Endothelial cell of hepatic sinusoid (primary cell): ENCODE data around the gene SWSAP1.
"Not testable (repeated sequence)": the region's sequence is repeated elsewhere in the genome, so short reads cannot be mapped to it uniquely, and the experiment has no call there.

ENCODE experiments used
- in situ Hi-C: cut with HindIII; loops from 2 replicates; pipeline ENCODE4 v1.10.0; 2017; ENCODE audit warnings: low sequenced_read_pairs

The SWSAP1 gene, protein sequence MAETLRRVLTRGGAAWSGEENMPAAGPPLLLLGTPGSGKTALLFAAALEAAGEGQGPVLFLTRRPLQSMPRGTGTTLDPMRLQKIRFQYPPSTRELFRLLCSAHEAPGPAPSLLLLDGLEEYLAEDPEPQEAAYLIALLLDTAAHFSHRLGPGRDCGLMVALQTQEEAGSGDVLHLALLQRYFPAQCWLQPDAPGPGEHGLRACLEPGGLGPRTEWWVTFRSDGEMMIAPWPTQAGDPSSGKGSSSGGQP

DNA sequence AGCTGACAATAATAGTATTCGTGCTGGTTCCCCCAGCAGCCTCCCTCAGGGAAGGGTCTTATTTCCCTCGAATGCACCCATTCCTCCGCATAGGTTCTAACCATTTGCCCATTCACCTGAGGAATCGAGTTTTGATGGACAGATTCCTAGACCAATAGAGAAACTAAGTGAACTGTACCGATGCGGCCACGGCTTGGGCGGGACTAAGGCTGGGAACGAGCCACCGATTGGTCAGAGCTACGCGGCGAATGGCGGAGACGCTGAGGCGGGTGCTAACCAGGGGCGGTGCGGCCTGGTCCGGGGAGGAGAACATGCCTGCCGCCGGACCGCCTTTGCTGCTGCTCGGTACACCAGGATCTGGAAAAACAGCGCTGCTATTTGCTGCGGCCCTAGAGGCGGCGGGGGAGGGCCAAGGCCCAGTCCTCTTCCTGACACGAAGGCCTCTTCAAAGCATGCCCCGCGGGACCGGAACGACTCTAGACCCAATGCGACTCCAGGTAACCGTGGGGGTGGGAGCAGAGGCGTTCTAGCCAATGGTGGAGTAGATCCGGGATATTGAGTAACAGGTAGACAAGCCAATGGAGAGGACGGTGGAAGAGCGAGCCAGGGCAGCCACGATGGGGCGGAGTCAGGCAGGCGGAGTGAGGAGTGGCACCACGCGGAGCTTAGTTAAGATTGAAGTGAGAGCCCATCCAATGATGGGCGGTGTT, at the start of gene SWSAP1:
SWSAP1 (plus strand) TSS at position 234 of the 710 bp plus-strand sequence; CDS start at position 249, 15 bp downstream.
- in situ Hi-C loops, result no loop called here

DNA sequence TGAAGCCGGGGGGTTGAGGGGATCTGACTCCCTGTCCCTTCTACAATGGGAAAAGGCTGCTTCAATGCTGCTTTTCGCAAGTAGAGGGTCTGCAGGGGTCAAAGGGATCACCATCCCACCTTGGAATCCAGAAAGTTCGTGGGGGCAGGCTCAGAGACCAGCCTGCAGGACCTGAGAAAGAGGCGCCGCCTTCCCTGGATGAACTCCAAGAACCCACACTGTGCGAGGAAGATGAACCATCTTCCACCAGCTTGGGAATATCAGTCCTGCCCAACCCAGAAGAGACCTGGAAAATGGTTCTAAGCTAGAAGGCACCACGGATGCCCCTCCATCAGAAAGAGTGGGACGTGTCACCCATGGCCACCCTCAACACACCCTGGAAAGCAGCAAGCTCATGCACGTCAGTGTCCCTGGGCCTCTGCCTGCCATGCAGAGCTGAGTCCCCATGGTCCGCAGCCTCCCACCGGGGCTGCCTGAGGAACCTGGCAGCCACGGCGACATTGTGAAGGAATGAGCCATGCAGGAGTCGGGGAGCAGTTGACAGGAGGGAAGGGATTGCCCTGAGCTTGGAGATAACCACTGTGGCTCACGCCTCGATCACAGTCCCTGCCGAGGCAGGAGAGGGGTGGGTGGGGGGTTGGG, 49.6 kb upstream of the SWSAP1 start:
- in situ Hi-C loops, result loop anchor here (25.0 kb wide), 1 partner anchor 237 kb away; the partner anchor contains the start of gene ELOF1

DNA sequence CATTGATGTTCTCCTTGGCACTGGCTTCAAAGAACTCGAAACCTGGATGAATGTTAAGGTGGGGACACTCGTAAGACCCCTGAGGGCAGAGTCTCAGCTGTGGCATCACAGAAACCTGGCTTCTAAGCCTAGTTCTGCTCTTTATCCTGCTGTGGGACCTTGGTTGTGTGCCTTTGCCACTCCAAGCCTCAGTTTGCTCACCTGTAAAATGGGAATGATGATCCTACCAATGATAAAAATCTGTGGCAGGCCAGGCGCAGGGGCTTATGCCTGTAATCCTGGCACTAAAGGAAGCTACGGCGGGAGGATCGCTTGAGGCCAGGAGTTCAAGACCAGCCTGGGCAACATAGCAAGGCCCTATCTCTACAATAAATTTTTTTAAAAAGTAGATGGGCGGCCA, 48.9 kb upstream of the SWSAP1 start:
- in situ Hi-C loops, result no loop called here

DNA sequence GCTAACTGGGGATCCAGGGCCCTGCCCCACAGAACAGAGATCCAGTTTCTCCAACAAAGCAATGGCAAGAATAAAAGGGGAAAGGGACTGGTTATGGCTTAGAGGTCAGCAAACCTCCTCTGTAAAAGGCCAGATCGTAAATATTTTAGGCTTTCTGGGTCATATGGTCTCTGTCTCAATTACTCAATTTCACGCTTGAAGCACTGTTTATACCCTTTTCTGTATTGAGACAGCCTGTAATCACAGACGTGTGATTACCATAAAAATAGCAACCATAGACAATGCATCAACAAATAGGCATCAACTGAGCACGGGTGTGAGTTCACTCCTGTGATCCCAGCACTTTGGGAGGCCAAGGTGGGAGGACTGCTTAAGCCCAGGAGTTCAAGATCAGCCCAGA, 44.3 kb upstream of the SWSAP1 start:
- in situ Hi-C loops, result no loop called here

DNA sequence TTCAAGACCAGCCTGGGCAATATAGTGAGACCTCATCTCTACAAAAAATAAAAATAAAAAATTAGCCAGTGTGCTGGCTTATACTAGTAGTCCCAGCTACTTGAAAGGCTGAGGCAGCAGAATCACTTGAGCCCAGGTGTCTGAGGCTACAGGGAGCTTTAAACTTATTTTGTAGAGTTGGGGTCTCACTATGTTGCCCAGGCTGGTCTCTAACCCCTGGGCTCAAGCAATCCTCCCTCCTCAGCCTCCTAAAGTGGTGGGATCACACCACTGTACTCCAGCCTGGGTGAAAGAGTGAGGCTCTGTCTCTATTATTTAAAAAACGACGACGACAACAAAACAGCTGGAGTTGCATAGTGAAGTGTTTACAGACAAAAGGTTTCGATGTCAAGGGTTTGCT, 43.0 kb upstream of the SWSAP1 start:
- in situ Hi-C loops, result no loop called here

DNA sequence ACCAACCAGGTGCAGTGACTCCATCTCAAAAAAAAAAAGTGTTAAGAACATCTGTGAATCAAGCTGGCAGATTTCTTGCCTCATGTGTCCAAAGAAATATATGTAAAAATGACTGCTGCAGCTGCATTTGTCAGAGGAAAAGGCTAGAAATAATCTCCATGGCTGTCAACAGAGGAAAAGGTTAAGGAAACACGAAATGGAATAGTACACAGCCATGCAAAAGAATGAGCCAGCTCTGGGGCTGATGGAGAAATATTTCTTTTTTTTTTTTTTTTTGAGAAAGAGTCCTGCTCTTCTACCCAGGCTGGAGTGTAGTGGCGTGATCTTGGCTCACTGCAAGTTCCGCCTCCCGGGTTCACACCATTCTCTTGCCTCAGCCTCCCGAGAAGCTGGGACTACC, 41.6 kb upstream of the SWSAP1 start:
- in situ Hi-C loops, result no loop called here

DNA sequence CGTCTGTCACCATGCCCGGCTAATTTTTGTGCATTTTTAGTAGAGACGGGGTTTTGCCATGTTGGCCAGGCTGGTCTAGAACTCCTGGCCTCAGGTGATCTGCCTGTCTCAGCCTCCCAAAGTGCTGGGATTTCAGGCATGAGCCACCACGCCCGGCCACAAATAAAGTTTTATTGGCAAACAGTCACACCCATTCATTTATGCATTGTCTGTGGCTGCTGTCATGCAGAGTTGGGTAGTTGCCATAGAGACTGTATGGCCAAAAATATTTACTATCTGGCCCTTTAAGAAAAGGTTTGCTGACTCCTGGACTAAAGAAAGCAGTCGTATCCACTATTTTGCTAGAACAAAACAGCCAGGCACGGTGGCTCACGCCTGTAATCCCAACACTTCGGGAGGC, 40.6 kb upstream of the SWSAP1 start:
- in situ Hi-C loops, result not testable (repeated sequence)

DNA sequence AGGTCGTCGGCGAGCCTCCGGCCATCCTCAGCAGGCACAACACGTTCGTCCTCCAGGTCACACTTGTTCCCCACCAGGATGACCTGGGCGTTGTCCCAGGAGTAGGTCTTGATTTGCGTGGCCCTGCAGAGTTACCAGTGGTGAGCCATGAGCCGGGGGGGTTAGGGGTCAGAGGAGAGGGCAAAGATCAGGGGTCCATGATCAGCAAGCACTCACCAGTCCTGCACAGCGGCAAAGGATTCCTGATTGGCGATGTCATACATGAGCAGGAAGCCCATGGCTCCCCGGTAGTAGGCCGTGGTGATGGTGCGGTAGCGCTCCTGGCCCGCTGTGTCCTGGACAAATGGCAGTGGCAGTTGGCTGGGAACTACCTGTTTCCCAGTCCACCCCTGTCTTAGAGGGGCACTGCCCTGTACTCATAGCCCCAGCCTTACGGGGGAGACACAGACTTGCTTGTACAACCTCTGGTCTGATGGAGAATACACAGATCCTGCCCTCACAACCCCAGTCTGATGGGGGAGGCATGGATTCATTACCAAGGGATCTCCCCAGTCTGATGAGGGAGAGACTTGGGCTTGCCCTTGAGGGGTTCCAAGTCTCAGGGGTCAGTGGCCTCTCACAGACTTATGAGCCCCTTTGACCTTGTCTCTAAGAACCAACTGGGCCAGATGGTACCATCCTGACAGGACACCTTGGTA, 38.9 kb upstream of the SWSAP1 start:
- in situ Hi-C loops, result no loop called here

DNA sequence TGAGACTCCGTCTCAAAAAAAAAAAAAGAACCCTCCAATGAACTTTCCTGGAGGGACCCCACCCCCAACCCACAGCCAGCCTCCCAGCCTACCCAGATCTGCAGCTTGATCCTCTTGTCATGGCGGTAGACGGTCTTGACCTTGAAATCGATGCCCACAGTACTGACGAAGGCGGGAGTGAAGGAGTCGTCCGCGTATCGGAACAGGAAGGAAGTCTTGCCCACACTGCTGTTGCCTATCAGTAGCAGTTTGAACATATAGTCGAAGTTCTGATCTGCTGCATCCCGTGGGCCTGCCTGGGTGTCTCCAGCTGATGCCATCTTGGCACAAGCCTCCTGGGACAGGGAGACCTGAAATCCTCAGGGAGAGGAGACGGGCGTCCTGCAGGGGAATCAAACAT, 37.4 kb upstream of the SWSAP1 start:
- in situ Hi-C loops, result no loop called here

DNA sequence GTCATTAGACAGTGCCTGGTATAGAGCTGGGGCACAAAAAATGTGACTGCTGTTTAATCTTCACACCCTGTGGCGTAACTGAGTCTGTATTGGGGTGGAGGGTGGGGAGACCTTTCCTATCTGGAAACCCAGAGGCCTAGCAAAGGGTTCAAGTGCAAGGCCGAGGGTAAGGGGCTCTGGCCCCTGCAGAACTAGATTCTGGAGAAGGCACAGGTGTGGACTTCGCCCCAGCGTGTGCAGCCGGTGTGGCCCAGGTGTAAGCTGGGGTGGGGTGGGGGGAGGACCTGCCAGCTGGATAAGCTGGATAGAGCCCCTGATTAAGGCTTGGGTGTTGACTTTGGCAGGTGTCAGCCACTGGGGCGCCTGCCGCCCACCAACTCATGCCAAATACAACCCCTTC, 36.3 kb upstream of the SWSAP1 start:
- in situ Hi-C loops, result no loop called here

DNA sequence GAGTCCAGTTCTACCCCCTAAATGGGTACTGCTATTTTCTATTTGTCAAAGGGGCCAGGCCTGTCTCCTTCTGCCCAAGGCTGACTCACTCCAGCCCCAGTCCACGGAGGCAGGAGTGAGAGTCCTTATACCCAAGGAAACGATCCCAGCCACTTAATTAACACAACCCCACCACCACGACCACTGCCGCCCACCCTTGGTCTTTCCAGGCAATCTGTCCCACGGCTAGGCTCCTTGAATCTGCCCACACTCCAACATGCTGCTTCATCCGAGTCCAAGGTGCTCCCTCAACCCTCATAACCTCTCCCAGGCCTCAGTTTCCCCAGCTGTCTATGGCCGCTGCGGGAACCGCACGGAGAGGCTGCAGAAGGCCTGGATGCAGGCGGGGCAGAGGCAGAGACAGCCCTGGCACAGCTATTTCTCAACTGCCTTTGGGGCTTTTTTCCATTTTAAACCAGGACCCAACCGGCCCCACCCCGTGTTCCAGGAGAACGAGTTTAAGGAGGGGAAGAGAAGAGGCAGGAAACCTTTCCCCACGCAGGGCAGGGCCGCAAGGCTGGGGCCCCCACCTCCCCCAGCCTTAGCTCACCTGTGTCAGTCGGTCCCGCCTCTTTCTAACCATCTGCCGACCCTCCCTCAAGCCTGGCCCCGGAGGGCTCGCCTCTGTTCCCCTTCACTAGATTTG, 35.8 kb upstream of the SWSAP1 start:
- in situ Hi-C loops, result no loop called here

DNA sequence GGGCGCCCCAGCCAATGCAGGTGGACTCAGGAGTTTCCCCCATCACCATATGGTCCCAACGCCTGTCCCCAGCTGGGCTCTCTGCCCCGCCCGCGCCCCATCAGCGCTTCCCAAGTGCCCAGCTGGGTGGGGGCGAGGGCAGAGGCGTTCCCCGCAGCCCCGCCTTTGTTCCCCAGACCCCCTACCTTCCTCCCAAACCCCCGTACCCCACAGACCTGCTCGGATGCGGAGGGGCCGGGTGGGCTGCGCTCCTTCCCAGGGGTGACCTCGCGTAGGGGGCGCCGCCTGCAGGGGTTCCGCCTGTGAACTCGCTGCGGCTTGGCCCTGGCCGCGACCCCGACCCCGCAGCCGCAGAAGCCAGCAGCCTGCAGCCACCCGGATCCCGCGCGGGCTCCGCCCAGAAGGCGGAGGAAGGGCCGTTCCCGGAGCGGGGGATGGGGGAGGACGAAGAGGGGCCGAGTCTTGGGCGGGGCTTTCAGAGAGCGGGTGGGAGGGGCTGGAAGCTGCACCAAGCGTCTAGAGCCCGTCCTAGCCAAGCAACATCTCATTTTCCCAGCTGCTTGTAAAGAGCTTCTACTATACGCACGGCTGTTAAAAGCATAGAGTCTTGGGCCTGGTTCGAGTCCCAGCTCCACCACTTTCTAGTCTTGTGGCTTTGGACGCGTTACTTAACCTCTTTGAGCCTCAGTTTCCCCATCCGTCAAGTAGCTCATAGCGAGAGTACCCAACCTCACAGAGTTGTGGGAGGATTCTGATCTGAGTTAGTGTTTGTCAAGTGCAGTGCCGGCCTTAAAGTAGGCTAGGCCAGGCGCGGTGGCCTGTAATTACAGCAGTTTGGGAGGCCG, 35.0 kb upstream of the SWSAP1 start, which contains the start of gene RAB3D:
RAB3D (minus strand) TSS at position 404 of the 845 bp plus-strand sequence. CDS start 2,258 bp downstream, outside the sequence.
- in situ Hi-C loops, result no loop called here

DNA sequence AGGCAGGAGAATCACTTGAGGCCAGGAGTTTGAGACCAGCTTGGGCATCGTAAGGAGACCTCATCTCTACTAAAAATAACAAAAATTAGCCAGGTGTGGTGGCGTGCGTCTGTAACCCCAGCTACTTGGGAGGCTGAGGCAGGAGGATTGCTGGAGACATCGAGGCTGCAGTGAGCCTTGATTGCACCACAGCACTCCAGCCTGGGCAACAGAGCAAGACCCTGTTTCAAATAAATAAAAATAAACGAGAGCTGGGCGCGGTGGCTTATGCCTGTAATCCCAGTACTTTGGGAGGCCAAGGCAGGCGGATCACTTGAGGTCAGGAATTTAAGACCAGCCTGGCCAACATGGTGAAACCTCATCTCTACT, 34.4 kb upstream of the SWSAP1 start:
- in situ Hi-C loops, result not testable (repeated sequence)

DNA sequence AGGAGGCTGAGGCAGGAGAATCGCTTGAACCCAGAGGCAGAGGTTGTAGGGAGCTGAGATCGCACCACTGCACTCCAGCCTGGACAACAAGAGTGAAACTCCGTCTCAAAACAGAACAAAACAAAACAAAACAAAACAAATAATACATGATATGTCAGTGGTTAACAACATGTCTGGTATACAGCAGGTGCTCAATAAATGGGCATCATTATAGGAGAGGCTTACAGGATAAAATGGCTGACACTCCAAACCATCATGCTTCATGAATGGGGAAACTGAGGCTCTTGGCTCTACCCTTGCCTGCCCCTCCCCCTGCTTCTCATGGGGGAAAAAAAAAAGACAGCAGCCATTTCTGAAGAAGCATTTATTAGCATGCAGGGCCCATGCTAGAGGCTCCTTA, 32.0 kb upstream of the SWSAP1 start:
- in situ Hi-C loops, result no loop called here

DNA sequence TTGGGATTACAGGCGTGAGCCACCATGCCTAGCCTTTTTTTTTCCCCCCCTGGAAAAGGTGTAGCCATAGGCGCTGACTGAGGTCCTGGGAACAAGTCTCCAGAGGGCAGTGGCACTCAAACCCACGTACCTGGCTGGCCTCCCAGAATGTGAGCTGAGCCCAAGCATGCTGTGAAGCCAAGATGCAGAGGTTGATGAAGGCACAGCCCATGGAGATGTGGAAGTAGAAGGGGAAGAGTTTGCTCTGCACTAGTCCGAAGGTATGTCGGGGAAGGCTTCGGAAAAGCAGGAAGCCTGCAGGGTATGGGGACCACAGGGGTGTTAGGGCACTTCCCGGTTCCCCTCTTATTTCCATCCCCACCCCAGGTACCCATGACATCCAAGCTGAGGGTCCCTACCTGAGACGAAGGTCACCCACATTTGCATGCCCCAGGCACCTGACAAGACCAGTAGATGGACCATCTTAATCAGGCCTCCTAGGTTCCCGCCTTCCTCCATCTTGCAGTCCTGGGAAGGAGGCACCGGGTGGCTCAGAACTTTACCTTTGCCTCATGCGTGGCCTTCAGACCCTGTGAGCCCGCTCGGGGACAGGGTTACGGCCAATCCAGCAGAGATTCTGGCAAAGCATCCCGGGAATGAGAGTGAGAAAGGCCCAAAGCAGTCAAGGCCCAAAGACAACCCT, 29.2 kb upstream of the SWSAP1 start:
- in situ Hi-C loops, result no loop called here

DNA sequence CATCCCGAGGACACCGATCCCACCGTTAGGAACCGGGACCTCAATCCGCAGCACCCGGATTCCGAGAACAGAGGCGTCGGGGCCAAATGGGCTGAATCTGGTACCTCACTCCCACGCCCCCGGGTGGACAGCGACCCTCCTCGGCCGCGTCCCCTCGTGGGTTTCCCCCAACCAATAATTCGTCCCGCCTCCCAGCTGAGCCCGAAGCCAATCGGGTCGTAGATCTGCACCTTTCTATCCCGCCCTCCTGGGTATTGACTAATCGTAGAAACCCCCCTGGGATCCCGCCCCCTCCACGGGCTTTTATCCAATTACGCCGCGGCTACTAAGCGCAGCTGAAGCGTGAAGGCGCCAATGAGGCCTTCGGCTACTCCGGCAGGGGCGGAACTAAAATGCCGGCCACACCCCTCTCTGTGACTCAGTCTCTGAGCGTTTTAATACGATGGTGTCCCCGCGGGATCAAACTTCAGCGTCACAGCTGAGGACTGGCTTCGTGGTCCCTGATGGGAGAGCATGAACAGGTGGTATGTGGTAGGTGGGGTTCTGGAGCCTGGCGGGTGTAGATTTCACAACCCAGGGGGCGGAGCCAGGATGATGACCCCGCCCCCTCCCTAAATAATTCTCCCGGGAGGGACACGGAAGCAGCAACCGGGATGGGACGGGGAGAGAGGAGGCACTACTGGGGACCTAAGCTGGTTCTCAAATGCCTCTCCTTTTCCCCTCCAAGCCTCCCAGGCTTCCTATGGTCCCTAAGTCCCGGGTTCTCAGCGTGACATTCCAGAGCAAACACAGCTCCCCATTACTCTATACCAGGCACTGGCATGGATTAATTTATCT, 28.1 kb upstream of the SWSAP1 start, which contains the start of the genes CCDC159 and TMEM205:
CCDC159 (plus strand) TSS at position 416 of the 837 bp plus-strand sequence; CDS start at position 504, 88 bp downstream.
TMEM205 (minus strand) TSS at position 165 of the 837 bp plus-strand sequence. CDS start 649 bp downstream, outside the sequence.
- in situ Hi-C loops, result no loop called here

DNA sequence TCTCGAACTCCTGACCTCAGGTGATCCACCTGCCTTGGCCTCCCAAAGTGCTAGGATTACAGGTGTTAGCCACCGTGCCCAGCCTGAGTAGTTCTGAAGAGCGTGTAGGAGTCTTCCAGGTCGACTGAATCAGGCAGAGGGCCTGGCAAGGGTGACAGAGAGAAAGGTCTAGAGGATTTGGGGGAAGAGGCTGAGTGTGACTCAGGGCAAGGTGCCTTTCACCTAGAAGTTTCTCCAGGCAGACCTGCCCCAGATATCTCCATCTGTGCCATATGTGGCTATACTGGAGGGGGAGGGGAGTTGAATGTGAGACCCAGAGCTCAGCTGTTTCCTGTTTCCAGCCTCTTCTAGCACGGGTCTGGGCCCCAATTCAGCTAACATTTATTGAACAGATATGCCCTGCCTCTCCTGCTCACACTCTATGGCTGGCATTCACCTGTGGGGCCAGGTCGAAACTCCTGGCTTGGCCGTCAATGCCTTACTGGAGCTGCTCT, 26.9 kb upstream of the SWSAP1 start:
- in situ Hi-C loops, result no loop called here

DNA sequence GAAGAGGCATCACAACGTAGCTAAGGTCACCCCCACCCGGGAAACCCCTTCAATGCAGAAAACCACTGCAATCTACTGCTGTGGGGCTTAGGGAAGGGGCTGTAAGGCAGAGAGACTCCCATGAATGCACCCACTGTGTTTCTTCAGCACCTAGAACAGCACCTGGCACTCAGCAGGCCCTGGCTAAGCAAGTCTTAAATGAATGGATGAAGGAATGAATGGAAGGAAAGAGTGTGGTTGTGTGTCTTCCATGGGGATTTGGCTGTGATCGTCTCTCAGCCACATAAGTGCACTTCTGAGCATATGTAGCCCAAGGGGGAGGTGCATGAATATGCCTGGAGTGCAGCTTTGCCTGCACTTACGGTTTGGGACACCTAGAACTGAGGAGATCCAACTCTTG, 25.3 kb upstream of the SWSAP1 start:
- in situ Hi-C loops, result no loop called here
